ENCODE data around the gene RGS16. TPM values are rescaled to one million over a fixed set of nuclear protein-coding genes. Genes with fewer than 3 reads are reported as not detected.

RGS16 gene
- total RNA-seq, 1 donor: 1.3 TPM

DNA sequence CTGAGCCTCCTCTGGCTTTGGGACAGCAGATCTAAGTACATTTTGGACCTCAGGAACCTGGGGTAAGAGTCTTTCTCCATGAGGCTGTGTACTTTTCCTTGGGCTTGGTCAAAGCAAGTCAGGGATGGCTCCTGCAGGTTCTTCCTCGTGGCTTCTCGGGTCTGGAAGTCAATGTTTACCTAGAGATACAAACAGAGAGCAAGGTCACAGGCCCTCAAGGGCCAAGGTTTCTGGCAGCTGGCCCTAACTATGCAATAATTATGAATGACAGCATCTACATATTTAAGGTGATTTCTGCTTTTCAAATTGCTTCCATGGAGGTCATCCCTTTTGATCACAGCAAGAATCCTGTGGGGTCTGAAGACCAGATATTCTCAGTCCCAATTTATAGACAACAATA is 42.5 kb upstream of the RGS16 start:
- DNase-seq (ENCODE audit: low read depth): no peak
- TF ChIP-seq, protein P1, sequence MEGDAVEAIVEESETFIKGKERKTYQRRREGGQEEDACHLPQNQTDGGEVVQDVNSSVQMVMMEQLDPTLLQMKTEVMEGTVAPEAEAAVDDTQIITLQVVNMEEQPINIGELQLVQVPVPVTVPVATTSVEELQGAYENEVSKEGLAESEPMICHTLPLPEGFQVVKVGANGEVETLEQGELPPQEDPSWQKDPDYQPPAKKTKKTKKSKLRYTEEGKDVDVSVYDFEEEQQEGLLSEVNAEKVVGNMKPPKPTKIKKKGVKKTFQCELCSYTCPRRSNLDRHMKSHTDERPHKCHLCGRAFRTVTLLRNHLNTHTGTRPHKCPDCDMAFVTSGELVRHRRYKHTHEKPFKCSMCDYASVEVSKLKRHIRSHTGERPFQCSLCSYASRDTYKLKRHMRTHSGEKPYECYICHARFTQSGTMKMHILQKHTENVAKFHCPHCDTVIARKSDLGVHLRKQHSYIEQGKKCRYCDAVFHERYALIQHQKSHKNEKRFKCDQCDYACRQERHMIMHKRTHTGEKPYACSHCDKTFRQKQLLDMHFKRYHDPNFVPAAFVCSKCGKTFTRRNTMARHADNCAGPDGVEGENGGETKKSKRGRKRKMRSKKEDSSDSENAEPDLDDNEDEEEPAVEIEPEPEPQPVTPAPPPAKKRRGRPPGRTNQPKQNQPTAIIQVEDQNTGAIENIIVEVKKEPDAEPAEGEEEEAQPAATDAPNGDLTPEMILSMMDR (IDR thresholded peaks at IDR 0.05; ENCODE audit: insufficient read depth, low read depth, low read length): no peak
- H3K4me3 ChIP-seq (ENCODE audit: low read depth, low read length): no peak overlapping the region

DNA sequence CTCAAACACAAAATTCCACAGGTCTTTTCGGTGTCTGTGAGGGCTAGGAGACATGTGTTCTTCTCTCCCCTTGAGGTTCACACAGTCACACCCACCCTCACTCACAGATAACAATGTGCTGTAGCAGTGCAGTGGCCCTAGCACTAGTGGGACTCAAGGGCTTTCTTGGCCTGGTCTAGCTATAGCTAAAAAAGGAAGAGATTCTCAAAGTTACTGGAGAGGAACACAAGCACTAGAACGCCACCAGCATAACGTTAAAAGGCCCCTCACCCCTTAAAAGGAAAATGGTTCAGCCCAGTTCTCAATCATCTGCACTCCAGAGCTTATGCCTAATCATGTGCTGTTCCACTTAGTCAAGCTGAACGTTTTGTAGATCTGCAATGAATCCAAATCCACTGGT is 40.7 kb upstream of the RGS16 start:
- TF ChIP-seq, protein P1 (IDR thresholded peaks at IDR 0.05; ENCODE audit: insufficient read depth, low read depth, low read length): no peak
- no peak overlapping the region for H3K4me3 ChIP-seq (ENCODE audit: low read depth, low read length)
- no peak for DNase-seq (ENCODE audit: low read depth)

DNA sequence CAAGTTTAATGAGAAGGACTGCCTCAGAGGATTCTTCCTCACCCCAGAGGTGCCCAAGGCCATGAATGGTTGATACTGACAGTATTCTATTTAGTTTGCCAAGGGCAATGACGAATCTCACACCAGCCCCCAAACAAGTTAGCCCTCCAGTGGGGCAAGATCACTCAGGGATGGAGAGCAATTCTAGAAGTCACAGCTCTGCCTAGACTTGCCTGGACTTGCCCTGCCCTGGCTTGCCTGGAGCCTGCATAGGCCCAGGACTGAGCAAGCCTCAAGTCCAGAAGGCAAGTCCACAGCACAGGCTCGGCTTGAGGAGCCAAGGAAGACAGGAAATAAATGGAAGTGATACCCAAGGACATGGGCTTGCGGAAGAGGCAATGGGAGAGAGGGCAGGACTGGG is 39.5 kb upstream of the RGS16 start:
- TF ChIP-seq, protein P1 (IDR thresholded peaks at IDR 0.05; ENCODE audit: insufficient read depth, low read depth, low read length): no peak
- no peak overlapping the region for H3K4me3 ChIP-seq (ENCODE audit: low read depth, low read length)
- no peak for DNase-seq (ENCODE audit: low read depth)

DNA sequence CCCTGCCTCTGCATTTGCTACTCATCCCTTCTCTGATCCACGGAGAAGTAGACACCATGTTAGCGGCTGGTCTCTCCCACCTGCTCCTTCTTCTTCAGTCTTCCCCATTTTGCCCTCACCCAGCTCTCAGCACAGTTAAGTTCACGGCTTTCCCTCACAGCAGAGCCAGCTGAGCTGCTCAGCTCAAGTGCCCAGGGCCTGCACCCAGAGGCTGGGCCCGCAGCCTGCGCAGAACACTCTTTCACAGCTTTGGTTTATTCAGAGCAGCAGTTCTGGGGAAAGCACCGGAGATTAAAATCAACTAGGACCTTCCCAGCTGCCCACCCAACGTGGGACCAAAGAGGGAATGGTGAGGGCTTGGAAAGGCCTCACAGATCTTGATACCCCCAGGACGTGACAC is 38.3 kb upstream of the RGS16 start:
- H3K4me3 ChIP-seq (ENCODE audit: low read depth, low read length): no peak overlapping the region
- DNase-seq (ENCODE audit: low read depth): no peak
- TF ChIP-seq, protein P1 (IDR thresholded peaks at IDR 0.05; ENCODE audit: insufficient read depth, low read depth, low read length): no peak

DNA sequence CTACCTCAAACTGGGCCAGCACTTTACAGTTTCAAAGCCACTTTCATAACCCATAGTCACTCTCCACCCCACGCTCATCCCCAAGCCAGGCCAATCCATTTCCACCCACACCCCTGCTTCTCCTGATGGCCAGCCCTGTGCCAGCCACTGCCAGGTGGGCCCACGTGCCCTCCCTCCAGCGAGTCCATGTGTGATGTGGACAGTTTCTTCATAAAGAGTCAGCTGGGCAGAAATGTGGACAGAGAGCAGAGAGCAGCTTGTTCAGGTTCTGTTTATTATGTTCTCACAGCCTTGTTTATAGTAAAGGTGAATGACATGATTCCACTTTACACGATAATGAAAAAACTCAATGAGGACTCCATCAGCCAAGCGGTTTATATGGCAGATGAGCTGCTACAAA is 37.4 kb upstream of the RGS16 start:
- TF ChIP-seq, protein P1 (IDR thresholded peaks at IDR 0.05; ENCODE audit: insufficient read depth, low read depth, low read length): no peak
- H3K4me3 ChIP-seq (ENCODE audit: low read depth, low read length): no peak overlapping the region
- no peak for DNase-seq (ENCODE audit: low read depth)

DNA sequence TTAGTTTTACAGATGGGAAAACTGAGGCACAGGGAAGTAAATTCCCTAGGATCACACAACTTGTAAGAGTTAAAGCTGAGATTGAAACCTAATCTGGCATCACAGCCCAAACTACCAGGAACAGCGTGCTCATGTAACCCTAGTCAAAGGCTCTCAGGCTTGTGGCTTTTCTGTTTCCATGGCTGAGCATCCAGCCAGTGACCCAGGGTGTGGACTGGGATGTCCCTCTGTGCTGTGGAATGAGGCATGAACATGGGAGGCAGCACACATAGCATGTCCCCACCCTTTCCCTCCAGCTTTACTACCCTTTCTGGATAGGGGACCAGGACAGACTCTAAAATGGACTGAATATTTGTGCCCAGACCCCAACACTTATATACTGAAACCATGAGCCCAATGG is 35.1 kb upstream of the RGS16 start:
- no peak overlapping the region for H3K4me3 ChIP-seq (ENCODE audit: low read depth, low read length)
- TF ChIP-seq, protein P1 (IDR thresholded peaks at IDR 0.05; ENCODE audit: insufficient read depth, low read depth, low read length): no peak
- DNase-seq (ENCODE audit: low read depth): no peak

DNA sequence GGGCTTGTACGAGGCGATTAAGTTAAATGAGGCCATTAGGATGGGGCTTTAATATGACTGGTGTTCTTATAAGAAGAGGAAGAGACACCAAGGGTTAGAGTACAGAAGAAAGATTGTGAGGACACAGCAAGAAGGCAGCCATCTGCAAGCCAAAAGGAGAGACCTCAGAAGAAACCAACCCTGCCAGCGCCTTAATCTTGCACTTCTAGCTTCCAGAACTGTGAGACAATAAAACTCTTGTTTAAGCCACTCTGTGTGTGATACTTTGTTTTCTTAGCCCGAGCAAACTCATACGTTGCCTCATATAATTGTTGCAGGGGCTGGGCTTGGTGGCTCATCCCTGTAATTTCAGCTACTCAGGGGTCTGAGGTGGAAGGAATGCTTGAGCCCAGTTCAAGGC is 33.6 kb upstream of the RGS16 start:
- TF ChIP-seq, protein P1 (IDR thresholded peaks at IDR 0.05; ENCODE audit: insufficient read depth, low read depth, low read length): no peak
- DNase-seq (ENCODE audit: low read depth): no peak
- no peak overlapping the region for H3K4me3 ChIP-seq (ENCODE audit: low read depth, low read length)

All from fibroblast of villous mesenchyme (primary cell).